Neuronal stem cell (in vitro differentiated cells): ENCODE data around the gene RAB44.

Experiments
- DNase-seq: peaks from one replicate; pipeline ENCODE4 v3.0.0-alpha.2; 2013; ENCODE audit warnings: low spot score
- H2AFZ ChIP-seq: one replicate; pipeline ENCODE4 v1.6.1; 2013; ENCODE audit warnings: mild to moderate bottlenecking, low read length, inconsistent platforms
- H2AK5ac ChIP-seq: 2 replicates; pipeline ENCODE4 v1.6.1; 2013; ENCODE audit warnings: low read depth, mild to moderate bottlenecking, inconsistent platforms, low read length, moderate library complexity, mixed read lengths
- H2BK120ac ChIP-seq: 2 replicates; pipeline ENCODE4 v1.6.1; 2013; ENCODE audit warnings: low read depth, mild to moderate bottlenecking, inconsistent platforms, low read length, moderate library complexity, mixed read lengths
- H2BK12ac ChIP-seq: one replicate; pipeline ENCODE4 v1.6.1; 2013; ENCODE audit warnings: low read length, inconsistent platforms
- H2BK15ac ChIP-seq: 2 replicates; pipeline ENCODE4 v1.6.1; 2013; ENCODE audit warnings: mild to moderate bottlenecking, low read length, inconsistent platforms, mixed read lengths
- H2BK5ac ChIP-seq: one replicate; pipeline ENCODE4 v1.6.1; 2013; ENCODE audit warnings: inconsistent platforms, mild to moderate bottlenecking, low read length, moderate library complexity
- H3K14ac ChIP-seq: one replicate; pipeline ENCODE4 v1.6.1; 2013; ENCODE audit warnings: low read length, inconsistent platforms
- H3K18ac ChIP-seq: 2 replicates; pipeline ENCODE4 v1.6.1; 2013; ENCODE audit warnings: low read length, inconsistent platforms
- H3K23ac ChIP-seq: 2 replicates; pipeline ENCODE4 v1.6.1; 2013; ENCODE audit warnings: low read depth, mild to moderate bottlenecking, mixed read lengths, low read length, inconsistent platforms; ENCODE audit not compliant: poor library complexity
- H3K27ac ChIP-seq: replicated peaks from 3 replicates; pipeline ENCODE4 v1.5.1; 2013; ENCODE audit warnings: low read length, inconsistent platforms
- H3K27me3 ChIP-seq, 3 experiments: 2 replicates each; pipeline ENCODE4 v1.6.1; 2013; ENCODE audit warnings: low read length in 3 of 3, mild to moderate bottlenecking in 2 of 3, inconsistent platforms in 1 of 3, low read depth in 1 of 3, mixed read lengths in 1 of 3, moderate library complexity in 1 of 3; ENCODE audit not compliant: control insufficient read depth in 3 of 3, insufficient read depth in 3 of 3
- H3K36me3 ChIP-seq, 2 donors: replicated peaks in 1 of 2; 2 replicates each; pipeline ENCODE4 v1.6.1; 2013; ENCODE audit warnings: low read length in 2 of 2; ENCODE audit not compliant: control insufficient read depth in 2 of 2, insufficient read depth in 2 of 2
- H3K4ac ChIP-seq: 2 replicates; pipeline ENCODE4 v1.6.1; 2013; ENCODE audit warnings: inconsistent platforms, mild to moderate bottlenecking, low read length, moderate library complexity
- H3K4me1 ChIP-seq, 2 donors: 1 replicate in 1 of 2; 2 replicates in 1 of 2; pipeline ENCODE4 v1.6.1; 2013; ENCODE audit warnings: low read length in 2 of 2, low read depth in 1 of 2; ENCODE audit not compliant: control insufficient read depth in 2 of 2, insufficient read depth in 1 of 2
- H3K4me2 ChIP-seq: one replicate; pipeline ENCODE4 v1.6.1; 2013; ENCODE audit warnings: mild to moderate bottlenecking, low read length, inconsistent platforms; ENCODE audit not compliant: insufficient read depth, poor library complexity, severe bottlenecking
- H3K4me3 ChIP-seq, 2 donors: 2 replicates each; pipeline ENCODE4 v1.5.1; 2013; ENCODE audit warnings: low read length in 2 of 2, mild to moderate bottlenecking in 2 of 2, inconsistent platforms in 1 of 2, moderate library complexity in 1 of 2
- H3K79me1 ChIP-seq: one replicate; pipeline ENCODE4 v1.6.1; 2013; ENCODE audit warnings: low read depth, mild to moderate bottlenecking, inconsistent platforms, low read length, moderate library complexity
- H3K9ac ChIP-seq: one replicate; pipeline ENCODE4 v1.6.1; 2013; ENCODE audit warnings: mild to moderate bottlenecking, low read depth, low read length, inconsistent platforms; ENCODE audit not compliant: poor library complexity
- H3K9me3 ChIP-seq, 2 donors: replicated peaks in 1 of 2; 2 replicates each; pipeline versions ENCODE3 to v1.6.1; 2013; ENCODE audit warnings: low read length in 2 of 2, mild to moderate bottlenecking in 2 of 2, inconsistent platforms in 1 of 2, low read depth in 1 of 2, mixed read lengths in 1 of 2, moderate library complexity in 1 of 2; ENCODE audit not compliant: control insufficient read depth in 2 of 2, insufficient read depth in 1 of 2
- H4K8ac ChIP-seq: one replicate; pipeline ENCODE4 v1.6.1; 2013; ENCODE audit warnings: low read depth, mild to moderate bottlenecking, inconsistent platforms, low read length, moderate library complexity
- H4K91ac ChIP-seq: one replicate; pipeline ENCODE4 v1.6.1; 2013; ENCODE audit warnings: low read length, low read depth, mild to moderate bottlenecking, inconsistent platforms; ENCODE audit not compliant: poor library complexity
- WGBS, 2 donors: extraction: QIAGEN DNeasy Blood & Tissue Kit; methylation state at CpG; one replicate each; pipeline ENCODE4 v1.1.7; 2013; ENCODE audit warnings: missing lambda C conversion rate in 2 of 2, mixed read lengths in 1 of 2; ENCODE audit not compliant: insufficient read length in 2 of 2, insufficient replicate concordance in 1 of 2; ENCODE audit errors: extremely low coverage in 2 of 2; 5-methylcytosine and 5-hydroxymethylcytosine counted together

The RAB44 gene

DNA sequence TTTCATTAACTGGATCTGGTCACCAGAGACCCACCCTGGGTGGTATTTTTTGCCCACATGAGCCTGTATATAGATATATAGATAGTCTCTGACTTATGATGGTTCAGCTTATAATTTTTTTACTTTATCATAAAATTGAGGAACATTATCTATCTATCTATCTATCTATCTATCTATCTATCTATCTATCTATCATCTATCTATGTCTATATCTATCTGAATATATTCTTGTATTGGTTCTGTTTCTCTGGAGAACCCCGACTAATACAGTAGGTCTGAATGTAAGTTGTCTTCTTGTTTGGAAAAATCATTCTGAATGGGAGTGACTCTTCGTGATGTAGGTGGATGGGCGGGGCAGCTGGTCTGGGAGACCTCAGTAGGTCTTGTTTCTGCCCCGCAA, 32.4 kb upstream of the RAB44 start:
- Histone ChIP-seq H3K4ac (no peak overlapping the region), H3K23ac (no peak overlapping the region), H3K36me3 (no peaks in the 10 kb centered on the region), H3K14ac (no peak overlapping the region), H2AK5ac (no peak overlapping the region), H3K4me1 (peaks cover 35% of the 10 kb centered on the region in 2 donors), H4K91ac (no peak overlapping the region), H3K79me1 (no peaks in the 10 kb centered on the region), H2BK15ac (no peak overlapping the region), H3K4me2 (no peak overlapping the region), H3K18ac (no peak overlapping the region), H4K8ac (no peak overlapping the region), H3K27me3 (peaks cover 0 to 2% (median 0%) of the 10 kb centered on the region in 3 experiments), H2BK120ac (no peak overlapping the region), H3K27ac (no peak overlapping the region), H2BK5ac (no peak overlapping the region), H3K9ac (no peak overlapping the region), H3K4me3 (no peak overlapping the region), H3K9me3 (no peaks in the 10 kb centered on the region), H2AFZ (no peak overlapping the region), H2BK12ac (no peak overlapping the region)
- no CpG with 5 or more reads among the region's 4 CpGs for WGBS, 2 donors
- DNase-seq: no peak

DNA sequence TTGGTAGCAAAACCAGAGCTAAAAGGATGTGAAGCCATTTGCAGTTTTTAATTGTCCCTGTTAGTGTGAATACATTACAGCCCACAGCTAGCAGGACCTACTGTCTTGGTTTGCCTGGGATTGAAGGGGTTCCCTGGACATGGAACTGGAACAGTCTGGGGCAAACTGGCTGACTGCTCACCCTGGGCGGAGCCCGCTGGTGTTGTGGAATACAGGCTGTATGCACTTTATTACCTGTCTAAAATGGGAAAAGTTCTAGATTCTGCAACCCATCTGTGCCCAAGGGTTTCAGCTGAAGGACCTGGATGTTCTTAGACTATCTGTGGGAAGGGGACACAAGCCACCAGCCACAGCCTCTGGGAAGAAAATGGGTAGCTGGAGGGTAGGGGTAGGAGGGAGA, 31.3 kb upstream of the RAB44 start:
- Histone ChIP-seq H3K4me3 (no peak overlapping the region), H3K27ac (peak overlapping the region; percentile 27), H2BK5ac (no peak overlapping the region), H2AK5ac (no peak overlapping the region), H4K8ac (no peak overlapping the region), H3K14ac (no peak overlapping the region), H3K9me3 (peaks cover 0 to 8% of the 10 kb centered on the region in 2 donors), H3K4me1 (peaks cover 32 to 35% of the 10 kb centered on the region in 2 donors), H3K27me3 (peaks cover 0 to 2% (median 0%) of the 10 kb centered on the region in 3 experiments), H2BK12ac (no peak overlapping the region), H3K36me3 (no peaks in the 10 kb centered on the region), H2AFZ (peak overlapping the region; percentile 33), H3K4me2 (no peak overlapping the region), H3K23ac (no peak overlapping the region), H3K18ac (peak overlapping the region; percentile 12), H2BK15ac (no peak overlapping the region), H2BK120ac (no peak overlapping the region), H4K91ac (no peak overlapping the region), H3K79me1 (no peaks in the 10 kb centered on the region), H3K4ac (no peak overlapping the region), H3K9ac (no peak overlapping the region)
- no CpG with 5 or more reads among the region's 2 CpGs for WGBS, 2 donors
- DNase-seq: no peak

DNA sequence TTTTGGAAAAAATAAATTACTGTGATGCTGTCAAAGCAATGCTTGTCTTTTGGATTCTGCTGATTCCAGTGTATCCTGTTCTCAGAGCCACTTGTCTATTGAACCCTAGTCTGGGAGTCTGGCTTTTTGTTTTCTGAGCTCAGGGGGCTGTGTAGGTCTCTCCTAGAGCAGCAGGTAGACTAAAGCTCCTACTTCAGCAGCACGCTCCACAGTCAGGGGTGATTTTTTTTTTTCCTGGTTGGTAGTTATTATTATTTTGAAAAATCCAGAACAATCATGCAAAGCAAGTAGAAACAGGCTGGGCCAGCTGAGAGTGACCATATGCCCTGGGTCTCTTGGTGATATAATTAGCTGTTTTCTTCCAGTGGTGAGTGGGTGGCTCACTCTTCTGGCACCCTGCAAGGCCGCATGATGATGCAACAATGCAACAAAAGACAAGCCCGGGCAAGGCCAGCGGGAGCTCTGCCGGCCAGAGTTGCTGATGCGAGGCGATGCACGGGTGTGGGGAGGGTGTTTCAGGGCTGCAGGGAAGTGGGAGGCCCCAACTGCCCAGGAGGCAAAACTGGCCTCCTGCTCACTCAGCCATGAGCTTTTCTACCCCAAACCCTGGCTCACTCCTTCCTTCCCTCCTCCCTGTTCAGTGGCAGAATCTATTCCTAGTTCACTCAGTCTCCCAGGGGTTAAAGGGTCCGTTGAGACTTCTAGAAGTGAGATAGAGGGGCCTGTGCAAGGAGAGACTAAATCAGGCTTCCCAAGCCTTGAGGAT, 30.6 kb upstream of the RAB44 start:
- Histone ChIP-seq H3K14ac (no peak overlapping the region), H2BK12ac (no peak overlapping the region), H3K9ac (no peak overlapping the region), H3K18ac (peak overlapping the region; percentile 72), H3K79me1 (no peaks in the 10 kb centered on the region), H3K4me2 (peak overlapping the region; percentile 21), H3K23ac (peak overlapping the region; percentile 75), H2BK5ac (peak overlapping the region; percentile 79), H4K8ac (no peak overlapping the region), H3K4me3 (no peak overlapping the region), H3K9me3 (peaks cover 0 to 8% of the 10 kb centered on the region in 2 donors), H3K27me3 (no peaks in the 10 kb centered on the region), H4K91ac (no peak overlapping the region), H3K4ac (no peak overlapping the region), H2BK15ac (no peak overlapping the region), H2AFZ (peak overlapping the region; percentile 77), H3K4me1 (peaks cover 32 to 38% of the 10 kb centered on the region in 2 donors), H2AK5ac (peak overlapping the region; percentile 30), H2BK120ac (peak overlapping the region; percentile 51), H3K36me3 (no peaks in the 10 kb centered on the region), H3K27ac (peak overlapping the region; percentile 81)
- DNase-seq: peak; percentile 54
- no CpG with 5 or more reads among the region's 9 CpGs for WGBS, 2 donors

DNA sequence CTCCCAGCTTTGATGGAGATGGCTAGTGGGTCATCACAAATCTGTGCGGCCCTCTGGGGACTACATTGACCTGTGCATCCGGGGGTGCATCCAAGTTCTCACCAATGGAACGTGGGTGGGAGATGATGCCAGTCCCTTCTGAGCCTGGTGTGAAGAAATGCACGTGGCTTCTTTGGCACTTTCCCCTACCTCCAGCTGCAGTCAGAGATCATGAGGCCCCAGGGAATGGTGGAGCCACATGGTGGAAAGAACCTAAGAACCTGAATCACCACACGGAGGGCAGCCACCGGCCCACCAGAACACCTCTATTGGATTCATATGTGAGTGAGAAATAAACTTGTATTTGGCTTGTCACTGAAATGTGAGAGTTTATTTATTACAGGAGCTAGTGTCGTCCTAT, 29.0 kb upstream of the RAB44 start:
- H3K36me3 ChIP-seq: no peaks in the 10 kb centered on the region
- peak overlapping the region; percentile 24 for H3K18ac ChIP-seq
- no peak overlapping the region for H2AFZ ChIP-seq
- H4K91ac ChIP-seq: no peak overlapping the region
- H3K4me1 ChIP-seq: peaks cover 28 to 35% of the 10 kb centered on the region in 2 donors
- H2BK15ac ChIP-seq: peak overlapping the region; percentile 60
- H3K4me3 ChIP-seq: no peak overlapping the region
- H3K9ac ChIP-seq: no peak overlapping the region
- peaks cover 0 to 8% of the 10 kb centered on the region in 2 donors for H3K9me3 ChIP-seq
- H2AK5ac ChIP-seq: peak overlapping the region; percentile 67
- H3K4me2 ChIP-seq: no peak overlapping the region
- no peak overlapping the region for H3K4ac ChIP-seq
- no peaks in the 10 kb centered on the region for H3K79me1 ChIP-seq
- H4K8ac ChIP-seq: no peak overlapping the region
- H3K27ac ChIP-seq: no peak overlapping the region
- no peak for DNase-seq
- H3K14ac ChIP-seq: no peak overlapping the region
- no peak overlapping the region for H2BK120ac ChIP-seq
- no peak overlapping the region for H3K23ac ChIP-seq
- no peak overlapping the region for H2BK5ac ChIP-seq
- no peak overlapping the region for H2BK12ac ChIP-seq
- no CpG with 5 or more reads among the region's 7 CpGs for WGBS, 2 donors
- H3K27me3 ChIP-seq: no peaks in the 10 kb centered on the region
